ENCODE data around the gene RNF31. TPM values are rescaled to one million over a fixed set of nuclear protein-coding genes. Genes with fewer than 3 reads are reported as not detected.
A peak's percentile ranks its signal among the peaks of the same experiment; 100 is the strongest.

RNF31 gene
- total RNA-seq, 2 donors from 2014 or later, result 34.9 to 53.7 TPM

DNA sequence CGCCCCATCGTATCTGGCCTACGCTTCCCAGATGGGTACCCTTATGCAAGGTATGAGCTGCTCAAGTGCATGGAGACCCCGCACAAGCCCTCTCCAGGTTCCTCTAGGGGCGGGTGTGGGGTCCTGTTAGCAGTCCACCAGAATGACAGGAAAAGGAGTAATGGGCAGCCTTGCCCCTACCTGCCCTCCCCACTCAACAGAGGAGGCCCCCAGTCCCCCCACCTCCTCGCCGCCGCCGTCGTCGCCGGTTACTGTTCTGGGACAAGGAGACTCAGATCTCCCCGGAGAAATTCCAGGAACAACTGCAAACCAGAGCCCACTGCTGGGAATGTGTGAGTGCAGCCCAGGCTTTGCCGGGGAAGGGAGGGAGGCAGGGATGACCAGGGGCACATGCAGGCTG lies 30.6 kb downstream of the RNF31 start:
- no peak for DNase-seq (ENCODE audit: low spot score)
- intact Hi-C loops (cut with DNase I), result no loop called here

- intact Hi-C loops (cut with DNase I), result no loop called here
Measured at GRCh38 chr14:24178399-24179178, 31.3 kb downstream of the RNF31 start.

GRCh38 chr14:24179294-24179960 lies 32.1 kb downstream of the RNF31 start:
- intact Hi-C loops (cut with DNase I), result no loop called here
- no peak for DNase-seq (ENCODE audit: low spot score)

More at GRCh38 chr14:24178399-24179178, 31.3 kb downstream of the RNF31 start:
- DNase-seq (ENCODE audit: low spot score), result no peak

DNA sequence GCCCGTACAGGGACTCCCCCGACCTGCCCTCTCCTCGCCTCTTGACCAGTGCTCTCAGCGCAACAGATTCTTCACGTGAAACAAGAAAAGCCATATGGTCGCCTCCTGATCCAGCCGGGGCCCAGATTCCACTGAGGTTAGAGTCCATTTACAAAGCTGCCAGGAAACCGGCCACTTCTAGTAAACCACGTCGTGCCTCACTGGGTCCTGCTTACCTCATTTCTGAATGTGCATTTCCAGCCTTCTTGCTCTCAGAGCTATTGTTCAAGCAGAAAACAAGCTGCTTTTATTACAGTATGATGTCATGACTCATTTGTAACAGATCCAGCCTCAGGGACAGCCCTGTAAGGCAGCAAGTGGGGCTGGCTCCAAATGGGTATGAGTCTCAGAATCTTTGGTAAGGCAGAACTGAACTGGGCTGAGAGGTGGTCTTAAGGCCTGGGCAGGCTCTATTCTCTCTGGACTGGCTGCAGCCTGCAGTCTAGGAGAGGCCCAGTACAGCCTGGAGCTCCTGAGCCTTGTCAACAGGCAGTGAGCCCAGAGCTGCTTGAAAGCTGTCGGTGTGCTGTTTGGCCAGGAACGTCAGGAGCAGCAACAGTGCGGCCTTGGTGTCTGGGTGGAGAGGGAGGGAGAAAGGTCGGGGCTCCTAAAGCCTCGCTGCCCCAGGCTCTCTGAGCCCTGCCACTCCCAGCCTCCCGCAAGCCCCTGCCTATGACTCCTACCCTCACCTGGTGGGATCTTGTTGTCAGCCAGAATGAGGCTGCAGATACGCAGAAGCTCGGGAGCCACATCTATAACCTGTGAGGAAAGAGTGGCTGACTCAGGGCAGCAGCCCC lies 32.9 kb downstream of the RNF31 start:
- peak; percentile 69 for DNase-seq (ENCODE audit: low spot score)
- intact Hi-C loops (cut with DNase I), result no loop called here

- DNase-seq (ENCODE audit: low spot score), result no peak
Measured at GRCh38 chr14:24181371-24182077, 34.2 kb downstream of the RNF31 start.

DNA sequence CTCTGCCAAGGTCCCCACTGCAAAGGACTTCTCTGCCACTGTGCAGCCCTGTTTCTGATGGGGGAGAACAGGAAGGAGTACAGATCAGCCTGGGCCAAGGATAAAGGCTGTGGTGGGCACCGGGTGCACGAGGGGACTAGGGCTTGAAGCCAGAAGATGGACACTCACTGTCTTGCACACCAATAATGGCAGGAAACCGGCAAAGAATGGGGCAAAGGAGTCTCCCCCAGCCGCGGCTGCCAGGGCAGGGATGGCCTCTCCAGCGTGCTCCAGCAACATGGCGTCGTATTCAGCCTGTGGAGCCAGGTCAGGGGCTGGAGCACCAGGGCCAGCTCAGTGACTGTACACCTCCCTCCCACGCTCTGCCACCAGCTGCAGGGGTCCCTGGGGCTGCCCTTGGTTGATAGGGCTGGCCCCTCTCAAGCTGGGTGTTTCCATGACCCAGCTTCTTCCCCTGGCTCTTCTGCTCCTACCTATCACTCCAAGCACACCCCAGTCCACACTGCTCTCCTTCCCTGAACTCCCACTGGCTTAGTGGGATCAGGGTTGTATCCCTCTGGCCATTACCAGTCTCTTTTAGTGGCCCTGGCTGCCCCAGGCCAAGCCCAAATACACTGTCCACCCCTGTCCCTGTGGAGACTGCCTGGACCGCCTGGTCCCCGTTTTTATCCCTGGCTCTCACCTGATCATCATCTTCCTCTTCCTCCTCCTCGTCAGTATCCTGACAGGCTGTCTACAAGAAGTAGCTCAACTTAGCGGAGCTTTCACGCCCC lies 35.0 kb downstream of the RNF31 start:
- intact Hi-C loops (cut with DNase I), result no loop called here
- no peak for DNase-seq (ENCODE audit: low spot score)

More at GRCh38 chr14:24181371-24182077, 34.2 kb downstream of the RNF31 start:
- intact Hi-C loops (cut with DNase I), result no loop called here

- no peak for DNase-seq (ENCODE audit: low spot score)
- intact Hi-C loops (cut with DNase I), result no loop called here
Measured at GRCh38 chr14:24183014-24183481, 35.8 kb downstream of the RNF31 start.

DNA sequence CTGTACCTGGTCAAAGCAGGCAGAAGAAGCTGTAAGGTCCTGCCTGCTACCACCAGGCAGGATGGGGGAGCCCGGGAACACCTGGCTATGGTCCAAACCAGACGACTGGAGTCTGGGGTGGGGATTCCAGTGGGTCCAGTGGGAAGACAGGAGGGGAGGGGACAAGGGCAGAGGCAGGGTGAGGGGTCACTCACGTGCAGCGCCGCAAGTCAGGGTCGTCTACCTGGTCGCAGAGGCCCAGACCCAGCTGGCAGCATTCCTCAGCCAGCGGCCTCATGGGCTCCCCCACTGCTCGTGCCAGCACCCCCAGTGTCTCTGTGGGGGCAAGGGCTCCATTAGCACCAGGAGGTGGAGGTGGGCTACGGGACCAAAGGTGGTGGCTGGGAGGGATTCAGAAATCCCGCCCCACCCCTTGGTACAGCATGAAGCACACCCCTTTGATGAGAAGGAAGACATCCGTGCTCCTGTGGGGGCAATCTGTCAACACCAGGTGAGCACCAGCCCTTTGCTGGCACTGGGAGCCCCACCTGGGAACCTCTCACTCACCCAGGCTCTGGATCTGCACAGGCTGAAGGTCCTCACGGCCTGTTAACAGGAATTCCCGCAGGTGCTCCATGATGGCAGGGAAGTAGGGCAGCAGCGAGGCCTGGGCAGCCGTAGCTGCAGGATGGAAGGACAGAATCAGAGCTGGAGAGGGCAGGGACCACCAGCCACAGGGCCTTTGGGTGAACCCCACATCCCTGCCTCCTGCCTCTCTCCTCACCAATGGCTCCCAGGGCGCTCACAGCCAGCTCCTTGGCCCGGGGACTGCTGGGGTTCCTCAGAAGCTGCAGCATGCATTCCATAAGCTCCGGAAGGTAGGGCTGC lies 37.0 kb downstream of the RNF31 start:
- no peak for DNase-seq (ENCODE audit: low spot score)
- intact Hi-C loops (cut with DNase I), result loop anchor here in 1 of 2 donors (1.0 kb wide), 1 partner anchor 41 kb away; no protein-coding TSS in a partner anchor

GRCh38 chr14:24185026-24185425 lies 37.7 kb downstream of the RNF31 start:
- DNase-seq (ENCODE audit: low spot score), result peak; percentile 47
- intact Hi-C loops (cut with DNase I), result no loop called here

DNA sequence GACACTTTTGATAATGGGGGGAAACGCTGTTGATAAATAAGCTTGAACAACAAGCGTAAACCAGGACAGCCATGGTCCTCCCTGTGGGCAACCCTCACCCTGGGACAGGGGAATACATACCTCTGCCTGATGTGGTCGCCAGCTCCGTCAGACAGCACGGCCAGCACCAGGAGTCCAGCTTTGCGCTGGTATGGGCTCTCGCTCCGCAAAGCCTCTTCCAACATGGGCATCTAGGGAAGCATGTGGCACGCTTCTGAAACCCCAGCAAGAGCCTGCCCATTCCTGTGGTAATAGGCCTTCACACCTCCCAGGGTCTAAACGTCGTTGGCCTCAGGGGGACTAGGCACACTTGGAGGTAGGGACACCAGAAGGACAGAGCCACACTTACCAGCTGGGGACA lies 38.4 kb downstream of the RNF31 start:
- DNase-seq (ENCODE audit: low spot score), result peak; percentile 56
- intact Hi-C loops (cut with DNase I), result no loop called here

- intact Hi-C loops (cut with DNase I), result no loop called here
Measured at GRCh38 chr14:24186831-24187538, 39.7 kb downstream of the RNF31 start.

DNA sequence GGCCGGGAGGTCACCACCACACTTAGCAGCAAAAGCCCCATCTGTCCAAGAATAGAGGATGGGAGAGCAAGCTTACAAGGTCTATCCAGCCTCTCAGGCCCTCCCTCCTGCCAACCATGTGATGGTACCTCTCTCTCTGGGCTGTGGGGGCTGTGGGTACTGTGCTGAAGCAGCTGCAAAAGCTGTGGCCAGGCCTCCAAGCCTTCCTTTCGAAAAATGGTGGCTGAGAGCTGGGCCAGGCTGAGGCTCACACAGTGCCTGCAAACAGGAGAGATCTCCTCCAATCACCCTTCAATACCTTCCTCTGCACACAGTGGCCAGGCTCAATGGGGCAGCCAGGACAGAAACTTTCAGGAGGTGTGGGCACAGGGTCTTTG lies 40.2 kb downstream of the RNF31 start:
- intact Hi-C loops (cut with DNase I), result no loop called here
- DNase-seq (ENCODE audit: low spot score), result peak; percentile 47

More at GRCh38 chr14:24186831-24187538, 39.7 kb downstream of the RNF31 start:
- DNase-seq (ENCODE audit: low spot score), result peak; percentile 40

- intact Hi-C loops (cut with DNase I), result no loop called here
- DNase-seq (ENCODE audit: low spot score), result peak; percentile 99
Measured at GRCh38 chr14:24188251-24189058, 41.2 kb downstream of the RNF31 start, which contains the start of gene IPO4. Gene IPO4, minus strand, starts transcription at chr14:24188816. Its CDS starts 29 bp downstream, at chr14:24188787.

DNA sequence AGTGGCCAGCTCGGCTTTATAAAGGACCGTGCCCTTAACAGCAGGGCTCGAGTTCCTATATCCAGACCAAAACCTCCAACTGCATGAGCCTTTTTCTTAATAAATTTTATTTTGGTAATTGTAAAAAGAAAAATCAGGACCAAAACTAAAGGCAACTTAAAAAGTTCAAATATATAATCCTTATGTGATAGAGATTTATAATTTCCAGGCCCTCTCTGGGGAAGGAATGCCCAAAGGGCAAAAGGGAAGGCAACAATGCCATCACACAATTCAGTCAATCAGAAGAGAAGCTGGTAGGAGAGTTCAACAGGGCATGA lies 41.7 kb downstream of the RNF31 start:
- intact Hi-C loops (cut with DNase I), result no loop called here
- DNase-seq (ENCODE audit: low spot score), result no peak

DNA sequence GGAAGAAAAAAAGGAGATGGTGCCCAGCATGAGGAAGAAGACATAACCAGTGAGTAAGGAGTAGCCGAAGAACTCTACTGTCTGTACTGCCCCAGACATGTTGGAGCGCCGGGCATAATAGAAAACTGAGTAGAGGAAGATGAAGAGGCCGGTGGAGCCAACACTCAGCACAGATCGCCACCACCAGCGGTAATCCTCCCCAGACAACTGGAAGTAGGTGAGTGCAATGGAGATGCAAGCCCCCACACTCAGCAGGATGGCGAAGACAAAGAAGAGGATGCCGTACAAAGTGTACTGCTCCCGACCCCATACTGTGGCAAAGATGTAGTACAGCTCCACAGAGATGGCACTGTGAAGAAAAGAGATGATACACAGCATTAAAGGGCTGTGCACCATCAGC lies 42.2 kb downstream of the RNF31 start:
- peak; percentile 57 for DNase-seq (ENCODE audit: low spot score)
- intact Hi-C loops (cut with DNase I), result no loop called here

GRCh38 chr14:24190416-24190815 lies 43.1 kb downstream of the RNF31 start:
- intact Hi-C loops (cut with DNase I), result no loop called here
- DNase-seq (ENCODE audit: low spot score), result peak; percentile 69
